Measurements from ENCODE around the gene LRMDA.

The LRMDA gene

GRCh38 chr10:76481178-76481577, 1049.8 kb downstream of the LRMDA start:
- TF ChIP-seq EZH2phosphoT487 (IDR thresholded peaks at IDR 0.05; ENCODE audit: borderline replicate concordance) (no peak), CTCF (conservative IDR thresholded peaks at IDR 0.05; ENCODE audit: low read length) (no peak)

GRCh38 chr10:76487582-76487981, 1056.2 kb downstream of the LRMDA start:
- no peaks in the 10 kb centered on the region for H3K27me3 ChIP-seq (ENCODE audit: insufficient read depth, low read length, poor library complexity, severe bottlenecking)
- no peak overlapping the region for H3K4me3 ChIP-seq (ENCODE audit: low read length, poor library complexity, severe bottlenecking)
- H3K9me3 ChIP-seq (ENCODE audit: insufficient read depth, low read depth, low read length) = peaks cover 6% of the 10 kb centered on the region
- no peak for TF ChIP-seq EZH2phosphoT487 (IDR thresholded peaks at IDR 0.05; ENCODE audit: borderline replicate concordance)
- TF ChIP-seq CTCF (conservative IDR thresholded peaks at IDR 0.05; ENCODE audit: low read length) = no peak
- no peak overlapping the region for H3K9ac ChIP-seq (ENCODE audit: low read depth, low read length, poor library complexity, severe bottlenecking)
- no peaks in the 10 kb centered on the region for H3K4me1 ChIP-seq (ENCODE audit: insufficient read depth, low read length, poor library complexity, severe bottlenecking)
- H3K9me2 ChIP-seq (replicated peaks; ENCODE audit: low read depth, low read length) = no peaks in the 10 kb centered on the region
- H2AFZ ChIP-seq (ENCODE audit: low read length) = no peak overlapping the region
- no peak overlapping the region for H3K4me2 ChIP-seq (ENCODE audit: low read depth, low read length, poor library complexity, severe bottlenecking)
- no peaks in the 10 kb centered on the region for H3F3A ChIP-seq (ENCODE audit: low read depth)
- H3K79me2 ChIP-seq (ENCODE audit: insufficient read depth, low read length) = no peaks in the 10 kb centered on the region
- H3K36me3 ChIP-seq (ENCODE audit: insufficient read depth, low read length) = no peaks in the 10 kb centered on the region
- no peaks in the 10 kb centered on the region for H4K20me1 ChIP-seq (ENCODE audit: insufficient read depth, low read length, poor library complexity, severe bottlenecking)

More at GRCh38 chr10:76481178-76481577, 1049.8 kb downstream of the LRMDA start:
- H3K4me2 ChIP-seq (ENCODE audit: low read depth, low read length, poor library complexity, severe bottlenecking) = no peak overlapping the region
- H2AFZ ChIP-seq (ENCODE audit: low read length) = no peak overlapping the region
- H3K9me2 ChIP-seq (replicated peaks; ENCODE audit: low read depth, low read length) = no peaks in the 10 kb centered on the region
- no peaks in the 10 kb centered on the region for H3F3A ChIP-seq (ENCODE audit: low read depth)
- peaks cover 6% of the 10 kb centered on the region for H3K4me1 ChIP-seq (ENCODE audit: insufficient read depth, low read length, poor library complexity, severe bottlenecking)
- H3K9ac ChIP-seq (ENCODE audit: low read depth, low read length, poor library complexity, severe bottlenecking) = no peak overlapping the region
- H3K9me3 ChIP-seq (ENCODE audit: insufficient read depth, low read depth, low read length) = no peaks in the 10 kb centered on the region
- H3K27me3 ChIP-seq (ENCODE audit: insufficient read depth, low read length, poor library complexity, severe bottlenecking) = no peaks in the 10 kb centered on the region
- H4K20me1 ChIP-seq (ENCODE audit: insufficient read depth, low read length, poor library complexity, severe bottlenecking) = no peaks in the 10 kb centered on the region
- H3K4me3 ChIP-seq (ENCODE audit: low read length, poor library complexity, severe bottlenecking) = no peak overlapping the region
- no peaks in the 10 kb centered on the region for H3K79me2 ChIP-seq (ENCODE audit: insufficient read depth, low read length)
- H3K36me3 ChIP-seq (ENCODE audit: insufficient read depth, low read length) = no peaks in the 10 kb centered on the region

DNA sequence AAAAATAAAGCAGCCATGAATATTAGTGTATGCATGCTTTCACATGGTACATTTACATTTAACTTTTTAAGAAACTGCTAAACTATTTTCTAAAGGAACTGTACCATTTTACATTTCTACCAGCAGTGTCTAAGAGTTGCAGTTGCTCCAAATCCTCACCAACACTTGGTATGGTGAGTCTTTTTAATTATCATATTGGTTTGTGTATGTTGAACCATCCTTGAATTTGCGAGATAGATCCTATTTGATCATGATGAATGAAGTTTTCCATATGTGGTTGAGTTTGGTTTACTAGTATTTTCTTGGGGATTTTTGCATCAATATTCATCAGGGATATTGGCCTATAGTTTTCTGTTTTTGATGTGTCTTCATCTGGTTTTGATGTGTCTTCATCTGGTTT, 1057.2 kb downstream of the LRMDA start:
- H3K27me3 ChIP-seq (ENCODE audit: insufficient read depth, low read length, poor library complexity, severe bottlenecking) = no peaks in the 10 kb centered on the region
- H3K36me3 ChIP-seq (ENCODE audit: insufficient read depth, low read length) = no peaks in the 10 kb centered on the region
- no peak overlapping the region for H3K9ac ChIP-seq (ENCODE audit: low read depth, low read length, poor library complexity, severe bottlenecking)
- H3K9me2 ChIP-seq (replicated peaks; ENCODE audit: low read depth, low read length) = no peaks in the 10 kb centered on the region
- H3F3A ChIP-seq (ENCODE audit: low read depth) = no peaks in the 10 kb centered on the region
- TF ChIP-seq CTCF (conservative IDR thresholded peaks at IDR 0.05; ENCODE audit: low read length) = no peak
- no peak for TF ChIP-seq EZH2phosphoT487 (IDR thresholded peaks at IDR 0.05; ENCODE audit: borderline replicate concordance)
- H4K20me1 ChIP-seq (ENCODE audit: insufficient read depth, low read length, poor library complexity, severe bottlenecking) = no peaks in the 10 kb centered on the region
- H3K4me3 ChIP-seq (ENCODE audit: low read length, poor library complexity, severe bottlenecking) = no peak overlapping the region
- H3K4me2 ChIP-seq (ENCODE audit: low read depth, low read length, poor library complexity, severe bottlenecking) = no peak overlapping the region
- H3K9me3 ChIP-seq (ENCODE audit: insufficient read depth, low read depth, low read length) = peaks cover 6% of the 10 kb centered on the region
- no peaks in the 10 kb centered on the region for H3K4me1 ChIP-seq (ENCODE audit: insufficient read depth, low read length, poor library complexity, severe bottlenecking)
- H2AFZ ChIP-seq (ENCODE audit: low read length) = no peak overlapping the region
- no peaks in the 10 kb centered on the region for H3K79me2 ChIP-seq (ENCODE audit: insufficient read depth, low read length)

Data from Loucy (cell line).